Cardiac muscle cell (in vitro differentiated cells and primary cell): ENCODE measurements around the gene C1orf52. TPM values are rescaled to one million over a fixed set of nuclear protein-coding genes. Genes with fewer than 3 reads are reported as not detected.
A peak's percentile ranks its signal among the peaks of the same experiment; 100 is the strongest.

ENCODE experiments used
- DNase-seq, 2 donors: peaks; one replicate each; pipeline versions ENCODE4 v3.0.0 to v3.0.0-alpha.2; 2010 to 2017; ENCODE audit warnings: low read depth in 1 of 2, low spot score in 1 of 2
- H3K27ac ChIP-seq: fragments of 200-600 bp; sonication (generic); 2 replicates; pipeline ENCODE4 v1.5.1; 2016
- H3K27me3 ChIP-seq: fragments of 200-600 bp; sonication (generic); 2 replicates; pipeline ENCODE4 v1.6.0; 2016; ENCODE audit warnings: control low read depth
- H3K36me3 ChIP-seq: fragments of 200-600 bp; sonication (generic); 2 replicates; pipeline ENCODE4 v1.5.1; 2016; ENCODE audit warnings: control low read depth
- H3K4me1 ChIP-seq: fragments of 200-600 bp; sonication (generic); 2 replicates; pipeline ENCODE4 v1.8.1; 2017; ENCODE audit warnings: low read depth, mild to moderate bottlenecking, mixed run types
- H3K4me3 ChIP-seq: fragments of 200-600 bp; sonication (generic); 2 replicates; pipeline ENCODE4 v1.5.1; 2016; ENCODE audit warnings: mild to moderate bottlenecking
- H3K9me3 ChIP-seq: fragments of 200-600 bp; sonication (generic); 2 replicates; pipeline ENCODE4 v1.5.1; 2017; ENCODE audit warnings: low read depth, mild to moderate bottlenecking, control low read depth
- CTCF ChIP-seq: IDR thresholded peaks from 2 replicates; pipeline ENCODE4 v1.5.1; 2012; ENCODE audit warnings: low read depth, mild to moderate bottlenecking, low read length
- polyA plus RNA-seq: library from polyadenylated mRNA; unstranded; fragments of >200 nt; fragmentation: Nextera tagmentation; extraction: Ambion mirVana; gene quantifications from 2 replicates; pipeline ENCODE4 v1.2.1, GENCODE V29; 2016
- total RNA-seq: library from RNA; depleted of rRNA; stranded (reverse); fragments of >200 nt; gene quantifications from 2 replicates; pipeline ENCODE4 v1.2.3, GENCODE V29; 2016

The C1orf52 gene
- total and polyA plus RNA-seq, 2 experiments from 2014 or later = 63.4 to 82.1 TPM

DNA sequence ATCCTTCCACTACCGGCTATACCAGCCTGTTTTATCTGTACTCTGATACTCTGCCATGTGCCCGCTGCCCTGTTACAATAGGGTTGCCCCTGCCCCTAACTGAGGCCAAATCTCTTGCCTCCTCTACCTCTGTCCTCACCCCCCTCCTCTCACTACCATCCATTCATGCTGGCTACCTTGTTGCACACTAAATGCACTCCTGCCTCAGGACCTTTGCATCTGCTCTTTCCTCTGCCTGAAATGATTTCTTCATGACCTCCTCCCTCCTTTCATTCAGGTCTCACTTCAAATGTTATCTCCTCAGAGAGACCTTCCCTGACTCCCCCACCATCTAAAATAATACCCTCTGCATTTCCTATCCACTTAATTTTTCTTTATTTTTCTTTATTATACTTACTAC is 51.0 kb downstream of the C1orf52 start:
- H3K36me3 ChIP-seq = no peaks in the 10 kb centered on the region
- no peak for TF ChIP-seq CTCF
- H3K27me3 ChIP-seq = no peaks in the 10 kb centered on the region
- no peaks in the 10 kb centered on the region for H3K9me3 ChIP-seq
- no peak for DNase-seq
- no peak overlapping the region for H3K4me3 ChIP-seq
- H3K27ac ChIP-seq = no peak overlapping the region
- H3K4me1 ChIP-seq = no peaks in the 10 kb centered on the region

DNA sequence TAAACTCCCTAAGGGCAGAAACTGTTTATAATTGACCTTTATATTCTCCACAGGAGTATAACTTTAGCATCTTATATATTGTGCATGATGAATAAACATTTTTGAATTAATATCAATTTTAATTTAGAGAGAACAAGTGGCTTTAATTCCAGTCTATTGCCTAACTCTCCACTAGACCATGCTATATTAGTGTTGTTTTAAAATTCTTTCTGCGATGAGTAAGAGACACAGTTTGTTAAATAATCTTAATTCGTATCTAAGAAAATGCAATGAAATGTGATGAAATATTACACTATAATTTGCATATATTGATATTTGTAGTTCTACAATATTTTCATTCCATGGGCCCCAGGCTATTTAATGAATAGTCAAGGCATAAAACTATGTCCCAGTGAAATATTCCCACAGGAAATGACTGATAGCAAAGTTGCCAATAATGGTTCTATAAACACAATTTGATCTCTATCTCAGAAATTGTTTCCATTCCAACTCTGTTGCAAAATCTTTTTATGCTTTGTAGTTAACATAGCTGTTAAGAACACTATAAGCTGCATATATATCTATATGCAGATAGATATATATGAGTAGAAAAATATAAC is 55.8 kb downstream of the C1orf52 start:
- TF ChIP-seq CTCF = no peak
- Histone ChIP-seq H3K4me3 (no peak overlapping the region), H3K9me3 (no peaks in the 10 kb centered on the region), H3K36me3 (no peaks in the 10 kb centered on the region), H3K4me1 (peaks cover 3% of the 10 kb centered on the region), H3K27ac (no peak overlapping the region), H3K27me3 (no peaks in the 10 kb centered on the region)
- no peak for DNase-seq

DNA sequence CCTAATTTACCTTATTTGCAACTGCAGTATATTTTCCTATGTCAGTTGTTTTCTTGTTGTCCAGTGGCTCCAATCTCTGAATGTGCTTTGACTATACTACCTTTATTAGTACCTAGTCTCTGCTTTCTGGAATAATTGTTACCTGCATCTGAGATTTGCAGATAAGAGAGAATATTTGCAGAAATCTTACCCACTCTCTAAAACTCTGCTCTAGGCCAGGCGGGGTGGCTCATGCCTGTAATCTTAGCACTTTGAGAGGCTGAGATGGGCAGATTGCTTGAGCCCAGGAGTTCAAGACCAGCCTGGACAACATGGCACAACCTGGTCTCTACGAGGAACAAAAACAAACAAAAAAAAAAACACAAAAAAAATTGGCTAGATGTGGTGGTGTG is 56.6 kb downstream of the C1orf52 start:
- H3K4me3 ChIP-seq = peak overlapping the region; percentile 90
- no peaks in the 10 kb centered on the region for H3K27me3 ChIP-seq
- H3K9me3 ChIP-seq = no peaks in the 10 kb centered on the region
- H3K27ac ChIP-seq = peak overlapping the region; percentile 100
- peaks cover 3% of the 10 kb centered on the region for H3K4me1 ChIP-seq
- TF ChIP-seq CTCF = no peak
- no peaks in the 10 kb centered on the region for H3K36me3 ChIP-seq
- no peak for DNase-seq

GRCh38 chr1:85202092-85202863 is 57.2 kb downstream of the C1orf52 start:
- H3K36me3 ChIP-seq = no peaks in the 10 kb centered on the region
- peak overlapping the region; percentile 90 for H3K4me3 ChIP-seq
- peak overlapping the region; percentile 100 for H3K27ac ChIP-seq
- DNase-seq = no peak
- H3K27me3 ChIP-seq = no peaks in the 10 kb centered on the region
- no peak for TF ChIP-seq CTCF
- H3K9me3 ChIP-seq = no peaks in the 10 kb centered on the region
- peaks cover 3% of the 10 kb centered on the region for H3K4me1 ChIP-seq

DNA sequence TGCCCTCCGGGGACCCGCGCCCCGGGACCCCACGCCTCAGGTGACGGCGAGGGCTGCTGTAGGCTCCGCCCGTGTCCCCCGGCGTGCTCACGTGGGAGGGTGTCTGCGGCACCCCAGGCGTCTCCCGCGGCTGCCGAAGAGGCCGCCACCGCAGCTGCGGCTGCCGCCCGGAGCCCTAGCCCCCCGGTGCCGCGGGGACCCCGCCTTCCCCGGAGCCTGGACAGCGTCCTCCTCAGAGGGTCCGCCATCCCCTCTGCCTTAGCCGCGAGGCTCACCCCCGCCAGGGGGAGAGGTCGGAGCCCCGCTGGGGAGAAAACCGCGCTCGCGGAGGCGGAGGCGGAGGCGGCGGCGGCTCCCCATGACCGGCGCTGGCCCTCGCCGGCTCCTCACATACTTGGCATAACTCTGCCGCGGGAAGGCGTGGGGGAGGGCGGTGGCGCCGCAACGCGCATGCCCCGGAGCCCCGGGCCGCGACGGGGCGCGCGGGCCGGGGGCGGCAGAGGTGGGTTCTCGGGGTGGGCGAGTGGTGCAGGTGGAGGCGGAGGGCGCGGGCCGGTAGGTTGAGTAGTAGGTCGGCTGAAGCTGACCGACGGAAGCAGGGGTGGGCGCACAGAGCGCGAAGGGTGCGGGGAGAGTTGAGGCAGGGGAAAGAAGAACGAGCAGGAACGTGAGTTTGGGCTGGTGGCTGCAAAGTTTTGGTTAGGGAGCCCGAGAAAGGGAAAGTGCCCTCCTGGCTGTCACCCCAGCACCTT is 57.9 kb downstream of the C1orf52 start:
- peak overlapping the region; percentile 100 for H3K27ac ChIP-seq
- no peaks in the 10 kb centered on the region for H3K9me3 ChIP-seq
- peak overlapping the region; percentile 90 for H3K4me3 ChIP-seq
- H3K27me3 ChIP-seq = no peaks in the 10 kb centered on the region
- TF ChIP-seq CTCF = peak; percentile 3
- peaks cover 5% of the 10 kb centered on the region for H3K4me1 ChIP-seq
- no peaks in the 10 kb centered on the region for H3K36me3 ChIP-seq
- DNase-seq = peak; percentile 77 to 91
